ENCODE measurements around the gene EIF1. TPM values are rescaled to one million over a fixed set of nuclear protein-coding genes. Genes with fewer than 3 reads are reported as not detected.

Gene EIF1
- total and polyA plus RNA-seq, 2 of the 8 experiments (the other 6 are each of a cell fraction or from before 2014, with no cell fraction given) = 175 to 539 TPM

DNA sequence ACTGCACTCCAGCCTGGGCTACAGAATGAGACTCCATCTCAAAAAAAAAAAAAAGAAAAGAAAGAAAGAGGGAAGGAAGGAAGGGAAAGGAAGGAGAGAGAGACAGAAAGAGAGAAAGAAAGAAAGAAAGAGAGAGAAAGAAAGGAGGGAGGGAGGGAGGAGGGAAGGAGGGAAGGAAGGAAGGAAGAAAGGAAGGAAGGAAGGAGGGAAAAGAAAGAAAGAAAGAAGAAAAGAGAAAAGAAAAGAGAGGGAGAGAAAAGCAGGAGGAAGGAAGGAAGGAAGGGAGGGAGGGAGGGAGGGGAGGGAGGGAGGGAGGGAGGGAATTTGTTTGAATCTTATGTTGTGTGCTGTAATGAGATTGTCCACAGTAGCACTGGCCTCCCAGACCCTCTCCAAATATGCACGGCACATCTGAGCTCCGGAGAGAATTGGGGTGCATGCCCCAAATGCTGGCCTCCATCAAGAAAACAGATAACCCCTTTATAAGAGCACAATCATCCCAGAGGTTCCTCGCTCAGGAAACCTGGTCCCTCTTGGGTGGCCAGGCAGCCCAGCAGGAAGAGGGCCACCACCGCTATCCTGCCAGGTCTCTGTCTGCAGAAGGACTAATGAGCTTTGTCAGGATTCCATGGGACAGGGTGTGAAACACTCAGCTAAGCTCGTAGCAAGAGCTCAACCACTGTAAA lies 8.8 kb upstream of the EIF1 start:
- Histone ChIP-seq H3K14ac (ENCODE audit: insufficient read length) (no peak overlapping the region), H3K79me2 (ENCODE audit: control insufficient read depth in 1 of 2, insufficient read depth in 2 of 2, low read length in 2 of 2) (no peaks in the 10 kb centered on the region), H2BK15ac (ENCODE audit: low read length) (no peak overlapping the region), H3K4me1 (replicated peaks in 1 of 4; ENCODE audit: control insufficient read depth in 3 of 4, insufficient read depth in 4 of 4, low read length in 3 of 4) (peaks cover 2 to 22% (median 11%) of the 10 kb centered on the region in 4 experiments; a peak in 6 of 7 replicates), H3K27ac (ENCODE audit: low read depth, low read length) (no peak overlapping the region), H2BK12ac (ENCODE audit: low read depth, low read length) (no peak overlapping the region), H4K91ac (replicated peaks; ENCODE audit: insufficient read length, low read length) (no peak overlapping the region), H2AK5ac (ENCODE audit: low read depth, low read length) (no peak overlapping the region), H3K79me1 (ENCODE audit: low read depth, low read length) (no peaks in the 10 kb centered on the region), H3K23me2 (ENCODE audit: low read depth, low read length) (no peaks in the 10 kb centered on the region), H3K23ac (ENCODE audit: insufficient read length) (no peak overlapping the region), H3K4ac (replicated peaks; ENCODE audit: insufficient read length, low read depth, low read length) (no peak overlapping the region), H3K36me3 (ENCODE audit: control insufficient read depth in 2 of 4, insufficient read depth in 4 of 4, low read length in 3 of 4) (no peaks in the 10 kb centered on the region), H3K4me2 (ENCODE audit: insufficient read depth in 1 of 2, low read depth in 2 of 2, low read length in 2 of 2) (no peak overlapping the region), H3K18ac (ENCODE audit: extremely low read depth, low read length) (no peak overlapping the region), H4K5ac (ENCODE audit: insufficient read length, low read depth, low read length) (no peak overlapping the region), H3K9ac (replicated peaks in 1 of 4; ENCODE audit: extremely low read depth in 1 of 4, low read depth in 3 of 4, low read length in 3 of 4) (no peak overlapping the region), H2AFZ (ENCODE audit: low read length) (no peak overlapping the region), H4K8ac (ENCODE audit: extremely low read depth, insufficient read depth, low read length) (no peak overlapping the region), H3K56ac (replicated peaks; ENCODE audit: insufficient read length, low read depth, low read length) (no peak overlapping the region), H2BK5ac (ENCODE audit: low read depth, low read length) (no peak overlapping the region), H3K9me3 (ENCODE audit: insufficient read depth in 2 of 2, low read depth in 1 of 2, low read length in 1 of 2) (no peaks in the 10 kb centered on the region), H3K4me3 (ENCODE audit: extremely low read depth in 1 of 4, insufficient read depth in 2 of 4, low read depth in 3 of 4, low read length in 4 of 4) (no peak overlapping the region), H3K27me3 (replicated peaks in 1 of 4; ENCODE audit: control insufficient read depth in 3 of 4, extremely low read depth in 1 of 4, insufficient read depth in 3 of 4, low read length in 3 of 4) (no peaks in the 10 kb centered on the region), H2BK20ac (ENCODE audit: low read length) (no peak overlapping the region), H4K20me1 (replicated peaks in 1 of 2; ENCODE audit: control insufficient read depth in 1 of 2, insufficient read depth in 2 of 2, low read length in 2 of 2) (no peaks in the 10 kb centered on the region), H2BK120ac (replicated peaks; ENCODE audit: low read depth, low read length) (no peak overlapping the region)
- no peak for FAIRE-seq
- CTCF ChIA-PET (ENCODE audit: partially characterized antibody) = interaction anchor here (0.6 to 7.1 kb wide), 8 partner anchors 10 to 1541 kb away, joined by 3 to 59 read pairs (median 6); no protein-coding TSS in a partner anchor
- no peak for DNase-seq (ENCODE audit: low read depth in 1 of 2, low spot score in 2 of 2)
- 81% methylated on average over 5 of the region's 5 CpGs; no CpG with 5 or more reads in 1 of the 2 experiments for WGBS, 2 experiments (ENCODE audit: extremely low coverage in 1 of 2, insufficient coverage in 1 of 2, insufficient read length in 1 of 2, insufficient replicate concordance in 2 of 2, low coverage in 1 of 2, low lambda C conversion rate in 2 of 2, missing lambda C conversion rate in 1 of 2)
- POLR2A ChIA-PET (ENCODE audit: partially characterized antibody) = interaction anchor here (0.8 to 9.2 kb wide), 5 partner anchors 10 to 162 kb away, joined by 3 to 233 read pairs (median 4); partner anchors contain the start of gene EIF1
